Endodermal cell (in vitro differentiated cells): Measurements from ENCODE around the gene PRSS21. TPM values are rescaled to one million over a fixed set of nuclear protein-coding genes. Genes with fewer than 3 reads are reported as not detected.

ENCODE experiments used
- DNase-seq: peaks from one replicate; pipeline ENCODE4 v3.0.0-alpha.2; 2017
- H3K27ac ChIP-seq: 2 replicates; pipeline ENCODE4 v1.5.1; 2013; ENCODE audit warnings: mild to moderate bottlenecking, low read depth, low read length, moderate library complexity
- H3K27me3 ChIP-seq: 2 replicates; pipeline ENCODE4 v1.6.1; 2013; ENCODE audit warnings: mild to moderate bottlenecking, low read length, moderate library complexity; ENCODE audit not compliant: insufficient read depth, control insufficient read depth, poor library complexity, severe bottlenecking
- H3K36me3 ChIP-seq: 2 replicates; pipeline ENCODE4 v1.7.0; 2013; ENCODE audit warnings: mild to moderate bottlenecking, low read length, moderate library complexity; ENCODE audit not compliant: control insufficient read depth, insufficient read depth
- H3K4me1 ChIP-seq: one replicate; pipeline ENCODE4 v1.7.0; 2013; ENCODE audit warnings: low read length; ENCODE audit not compliant: control insufficient read depth, insufficient read depth
- H3K4me3 ChIP-seq: 2 replicates; pipeline ENCODE4 v1.5.1; 2013; ENCODE audit warnings: mild to moderate bottlenecking, low read length, moderate library complexity
- H3K9ac ChIP-seq: 2 replicates; pipeline ENCODE4 v1.6.1; 2013; ENCODE audit warnings: mild to moderate bottlenecking, low read length, moderate library complexity; ENCODE audit not compliant: poor library complexity, severe bottlenecking; ENCODE audit errors: extremely low read depth
- H3K9me3 ChIP-seq: 2 replicates; pipeline ENCODE4 v1.6.1; 2013; ENCODE audit warnings: mild to moderate bottlenecking, low read length, moderate library complexity; ENCODE audit not compliant: control insufficient read depth
- H3K27ac Mint-ChIP-seq: 2 replicates; pipeline ENCODE4 v1.8.0; 2020; ENCODE audit warnings: mixed read lengths
- H3K27me3 Mint-ChIP-seq: 2 replicates; pipeline ENCODE4 v1.8.0; 2021; ENCODE audit warnings: mild to moderate bottlenecking, mixed read lengths; ENCODE audit not compliant: insufficient read depth
- H3K36me3 Mint-ChIP-seq: 2 replicates; pipeline ENCODE4 v1.8.0; 2020; ENCODE audit warnings: low read depth, mixed read lengths
- H3K4me1 Mint-ChIP-seq: 2 replicates; pipeline ENCODE4 v1.8.0; 2020; ENCODE audit warnings: mixed read lengths
- H3K4me3 Mint-ChIP-seq: 2 replicates; pipeline ENCODE4 v1.8.0; 2020; ENCODE audit warnings: mild to moderate bottlenecking, moderate library complexity, mixed read lengths
- H3K9me3 Mint-ChIP-seq: 2 replicates; pipeline ENCODE4 v1.8.0; 2020; ENCODE audit warnings: mild to moderate bottlenecking, mixed read lengths
- WGBS, 2 experiments: methylation state at CpG; one replicate each; pipeline versions ENCODE4 v1.1.5 to v1.1.7; 2013; ENCODE audit warnings: missing lambda C conversion rate in 2 of 2, mixed read lengths in 1 of 2; ENCODE audit not compliant: insufficient coverage in 1 of 2, insufficient read length in 1 of 2; 5-methylcytosine and 5-hydroxymethylcytosine counted together
- total RNA-seq, 2 donors: library from RNA; stranded (reverse); fragmentation: NEBNext Ultra II Directional in 1 of 2; extraction: Animal tissue kit (Norgen Biotek cat#: 25700) in 1 of 2; gene quantifications; 2 replicates in 1 of 2; 3 replicates in 1 of 2; pipeline ENCODE4 v1.2.1, GENCODE V29; 2021
- TF ChIP-seq, protein P1 (sequence below): fragments of 200-600 bp; sonication (generic); conservative IDR thresholded peaks from 2 replicates; pipeline ENCODE4 v1.5.0; 2021; ENCODE audit warnings: antibody characterized with exemption, mild to moderate bottlenecking

The PRSS21 gene
- total RNA-seq, 2 donors from 2014 or later, result not detected

DNA sequence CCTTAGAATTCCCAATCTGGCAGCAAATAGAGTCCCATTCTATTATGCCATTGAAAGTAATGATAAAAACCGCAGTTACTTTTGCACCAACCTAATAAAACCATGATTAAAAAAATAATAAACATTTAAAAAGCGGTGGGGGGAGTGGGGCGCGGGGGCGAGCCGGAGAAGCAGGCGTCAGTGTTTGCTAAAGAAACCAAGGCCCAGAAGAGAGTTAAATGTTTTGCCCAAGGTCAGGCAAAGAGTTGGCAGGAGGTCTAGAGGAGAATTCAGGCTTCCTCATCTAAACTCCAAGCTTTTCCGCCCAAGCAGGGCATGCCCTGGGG, 50.6 kb downstream of the PRSS21 start:
- no peaks in the 10 kb centered on the region for H3K4me1 Mint-ChIP-seq
- Histone ChIP-seq H3K36me3 (no peaks in the 10 kb centered on the region), H3K27ac (no peak overlapping the region), H3K27me3 (peaks cover 56% of the 10 kb centered on the region), H3K9me3 (no peaks in the 10 kb centered on the region), H3K9ac (no peak overlapping the region), H3K4me3 (peak overlapping the region; percentile 77), H3K4me1 (no peaks in the 10 kb centered on the region)
- DNase-seq, result no peak
- H3K9me3 Mint-ChIP-seq, result no peaks in the 10 kb centered on the region
- H3K27me3 Mint-ChIP-seq, result peaks cover 67% of the 10 kb centered on the region
- H3K36me3 Mint-ChIP-seq, result no peaks in the 10 kb centered on the region
- WGBS, 2 experiments, result 70 to 73% methylated on average over 5 to 8 of the region's 8 CpGs
- peak overlapping the region; percentile 69 for H3K4me3 Mint-ChIP-seq
- TF ChIP-seq, protein P1, sequence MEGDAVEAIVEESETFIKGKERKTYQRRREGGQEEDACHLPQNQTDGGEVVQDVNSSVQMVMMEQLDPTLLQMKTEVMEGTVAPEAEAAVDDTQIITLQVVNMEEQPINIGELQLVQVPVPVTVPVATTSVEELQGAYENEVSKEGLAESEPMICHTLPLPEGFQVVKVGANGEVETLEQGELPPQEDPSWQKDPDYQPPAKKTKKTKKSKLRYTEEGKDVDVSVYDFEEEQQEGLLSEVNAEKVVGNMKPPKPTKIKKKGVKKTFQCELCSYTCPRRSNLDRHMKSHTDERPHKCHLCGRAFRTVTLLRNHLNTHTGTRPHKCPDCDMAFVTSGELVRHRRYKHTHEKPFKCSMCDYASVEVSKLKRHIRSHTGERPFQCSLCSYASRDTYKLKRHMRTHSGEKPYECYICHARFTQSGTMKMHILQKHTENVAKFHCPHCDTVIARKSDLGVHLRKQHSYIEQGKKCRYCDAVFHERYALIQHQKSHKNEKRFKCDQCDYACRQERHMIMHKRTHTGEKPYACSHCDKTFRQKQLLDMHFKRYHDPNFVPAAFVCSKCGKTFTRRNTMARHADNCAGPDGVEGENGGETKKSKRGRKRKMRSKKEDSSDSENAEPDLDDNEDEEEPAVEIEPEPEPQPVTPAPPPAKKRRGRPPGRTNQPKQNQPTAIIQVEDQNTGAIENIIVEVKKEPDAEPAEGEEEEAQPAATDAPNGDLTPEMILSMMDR, result no peak
- peak overlapping the region; percentile 88 for H3K27ac Mint-ChIP-seq

DNA sequence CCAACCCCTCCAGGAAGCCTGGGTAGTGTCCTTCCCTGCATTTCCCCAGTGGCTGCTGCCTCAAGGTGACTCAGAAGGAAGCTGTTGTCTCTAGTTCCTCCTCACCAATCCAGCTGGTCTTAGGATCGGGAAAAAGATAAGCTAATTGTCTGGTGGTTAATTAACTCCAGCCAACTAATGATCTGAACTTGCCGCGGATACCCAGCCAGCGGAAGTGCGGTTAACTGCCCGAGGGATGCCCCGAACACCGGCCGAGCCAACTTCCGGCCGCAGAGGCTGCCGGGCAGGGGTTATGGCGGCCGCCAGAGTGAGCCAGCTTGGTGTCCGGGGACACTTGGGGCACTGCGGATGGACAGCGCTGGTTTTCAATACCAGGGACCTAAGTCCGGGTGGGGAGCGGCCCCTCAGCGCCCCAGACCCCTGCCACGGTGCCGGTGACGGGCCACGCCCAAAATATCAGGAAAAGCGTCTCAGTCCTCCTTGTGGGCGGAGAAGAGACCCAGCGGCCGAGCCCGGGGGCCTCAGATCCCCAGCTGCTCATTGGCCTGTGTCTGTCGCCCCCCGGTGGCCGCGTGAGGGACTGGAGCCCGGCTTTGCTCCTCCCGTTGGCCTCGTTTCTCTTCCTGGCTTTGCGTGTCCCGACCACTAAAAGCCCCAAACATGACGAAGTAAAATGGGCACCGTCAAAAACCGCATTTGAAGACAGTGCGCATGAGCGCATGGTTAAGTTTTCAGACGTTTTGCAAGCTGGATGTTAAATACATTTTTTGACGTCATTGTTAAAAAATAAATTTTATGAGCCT, 51.2 kb downstream of the PRSS21 start:
- no peaks in the 10 kb centered on the region for H3K9me3 ChIP-seq
- Mint-ChIP-seq H3K4me3 (peak overlapping the region; percentile 69), H3K4me1 (no peaks in the 10 kb centered on the region), H3K27ac (peak overlapping the region; percentile 88), H3K9me3 (no peaks in the 10 kb centered on the region), H3K36me3 (no peaks in the 10 kb centered on the region), H3K27me3 (peaks cover 67% of the 10 kb centered on the region)
- no peak overlapping the region for H3K27ac ChIP-seq
- 1 to 2% methylated on average over 39 to 44 of the region's 45 CpGs for WGBS, 2 experiments
- H3K4me3 ChIP-seq, result peak overlapping the region; percentile 77
- peaks cover 56% of the 10 kb centered on the region for H3K27me3 ChIP-seq
- no peaks in the 10 kb centered on the region for H3K36me3 ChIP-seq
- TF ChIP-seq, protein P1, result peak; percentile 99
- H3K4me1 ChIP-seq, result no peaks in the 10 kb centered on the region
- peak; percentile 99 for DNase-seq
- peak overlapping the region; percentile 20 for H3K9ac ChIP-seq

Other genes starting within 250 kb of the PRSS21 start
- 10 to 100 TPM; 29.8 to 32.6 TPM for gene KCTD5, start 134.7 kb upstream of the PRSS21 start, total RNA-seq
- 1 to 10 TPM; 3.7 to 4.2 TPM for gene PRSS27, start 97.0 kb upstream of the PRSS21 start, total RNA-seq
- 100 to 1,000 TPM; 843 to 876 TPM for gene SRRM2, start 64.6 kb upstream of the PRSS21 start, total RNA-seq
- gene ELOB, start 40.0 kb upstream of the PRSS21 start, total RNA-seq, result 100 to 1,000 TPM; 264 to 272 TPM
- gene PRSS33, start 29.7 kb upstream of the PRSS21 start, total RNA-seq, result under 1 TPM in 1 of 2 donors, not detected in 1; 0.35 TPM
- not detected for gene PRSS41, start 18.8 kb upstream of the PRSS21 start, total RNA-seq
- not detected for gene ZG16B, start 13.1 kb downstream of the PRSS21 start, total RNA-seq
- gene PRSS22, start 40.9 kb downstream of the PRSS21 start, total RNA-seq, result 1 to 10 TPM; 5.0 to 6.2 TPM
- gene FLYWCH2, start 66.0 kb downstream of the PRSS21 start, total RNA-seq, result 10 to 100 TPM; 30.9 to 35.5 TPM
- 10 to 100 TPM; 20.5 to 33.6 TPM for gene FLYWCH1, start 94.7 kb downstream of the PRSS21 start, total RNA-seq
- gene KREMEN2, start 147.0 kb downstream of the PRSS21 start, total RNA-seq, result 1 to 10 TPM; 5.0 to 8.4 TPM
- 10 to 100 TPM; 30.5 to 32.0 TPM for gene PAQR4, start 152.1 kb downstream of the PRSS21 start, total RNA-seq
- gene PKMYT1, start 163.2 kb downstream of the PRSS21 start, total RNA-seq, result 100 to 1,000 TPM in 1 of 2 donors, 10 to 100 TPM in 1; 88.5 to 101 TPM
- under 1 TPM in 1 of 2 donors, not detected in 1; 0.18 TPM for gene CLDN9, start 195.7 kb downstream of the PRSS21 start, total RNA-seq
- gene CLDN6, start 200.9 kb downstream of the PRSS21 start, total RNA-seq, result 100 to 1,000 TPM; 404 to 572 TPM
- 10 to 100 TPM; 37.8 to 43.5 TPM for gene TNFRSF12A, start 203.1 kb downstream of the PRSS21 start, total RNA-seq
- 10 to 100 TPM; 49.8 to 59.1 TPM for gene HCFC1R1, start 206.7 kb downstream of the PRSS21 start, total RNA-seq
- 10 to 100 TPM; 45.8 to 52.4 TPM for gene THOC6, start 206.8 kb downstream of the PRSS21 start, total RNA-seq
- gene BICDL2, start 219.7 kb downstream of the PRSS21 start, total RNA-seq, result 1 to 10 TPM; 4.7 to 8.2 TPM
- 1 to 10 TPM; 4.5 to 6.1 TPM for gene MMP25, start 229.3 kb downstream of the PRSS21 start, total RNA-seq
- gene IL32, start 248.4 kb downstream of the PRSS21 start, total RNA-seq, result 1 to 10 TPM; 2.0 to 4.0 TPM